ENCODE results near the gene AGTPBP1. TPM values are rescaled to one million over a fixed set of nuclear protein-coding genes. Genes with fewer than 3 reads are reported as not detected.

Gene AGTPBP1
- total and polyA plus RNA-seq, 2 experiments from 2014 or later: 31.4 to 58.0 TPM

DNA sequence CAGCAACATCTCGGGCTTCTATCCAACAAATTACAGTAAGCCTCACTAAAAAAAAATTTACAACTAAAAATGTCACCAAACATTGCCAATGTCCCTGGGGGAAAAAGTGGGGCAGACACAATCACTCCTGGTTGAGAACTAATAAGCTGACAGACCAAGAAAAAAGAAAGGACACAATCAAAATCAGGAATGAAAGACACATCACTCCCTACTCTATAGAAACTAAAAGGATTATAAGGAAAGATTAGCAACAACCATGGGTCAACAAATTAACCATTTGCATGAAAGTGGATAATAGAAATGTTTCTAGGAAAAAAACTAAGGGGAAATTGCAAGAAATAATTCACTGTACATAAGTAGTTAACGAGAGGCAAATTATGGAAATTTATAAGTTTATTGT, 53.4 kb downstream of the AGTPBP1 start (continued):
- TF ChIP-seq, protein P1, sequence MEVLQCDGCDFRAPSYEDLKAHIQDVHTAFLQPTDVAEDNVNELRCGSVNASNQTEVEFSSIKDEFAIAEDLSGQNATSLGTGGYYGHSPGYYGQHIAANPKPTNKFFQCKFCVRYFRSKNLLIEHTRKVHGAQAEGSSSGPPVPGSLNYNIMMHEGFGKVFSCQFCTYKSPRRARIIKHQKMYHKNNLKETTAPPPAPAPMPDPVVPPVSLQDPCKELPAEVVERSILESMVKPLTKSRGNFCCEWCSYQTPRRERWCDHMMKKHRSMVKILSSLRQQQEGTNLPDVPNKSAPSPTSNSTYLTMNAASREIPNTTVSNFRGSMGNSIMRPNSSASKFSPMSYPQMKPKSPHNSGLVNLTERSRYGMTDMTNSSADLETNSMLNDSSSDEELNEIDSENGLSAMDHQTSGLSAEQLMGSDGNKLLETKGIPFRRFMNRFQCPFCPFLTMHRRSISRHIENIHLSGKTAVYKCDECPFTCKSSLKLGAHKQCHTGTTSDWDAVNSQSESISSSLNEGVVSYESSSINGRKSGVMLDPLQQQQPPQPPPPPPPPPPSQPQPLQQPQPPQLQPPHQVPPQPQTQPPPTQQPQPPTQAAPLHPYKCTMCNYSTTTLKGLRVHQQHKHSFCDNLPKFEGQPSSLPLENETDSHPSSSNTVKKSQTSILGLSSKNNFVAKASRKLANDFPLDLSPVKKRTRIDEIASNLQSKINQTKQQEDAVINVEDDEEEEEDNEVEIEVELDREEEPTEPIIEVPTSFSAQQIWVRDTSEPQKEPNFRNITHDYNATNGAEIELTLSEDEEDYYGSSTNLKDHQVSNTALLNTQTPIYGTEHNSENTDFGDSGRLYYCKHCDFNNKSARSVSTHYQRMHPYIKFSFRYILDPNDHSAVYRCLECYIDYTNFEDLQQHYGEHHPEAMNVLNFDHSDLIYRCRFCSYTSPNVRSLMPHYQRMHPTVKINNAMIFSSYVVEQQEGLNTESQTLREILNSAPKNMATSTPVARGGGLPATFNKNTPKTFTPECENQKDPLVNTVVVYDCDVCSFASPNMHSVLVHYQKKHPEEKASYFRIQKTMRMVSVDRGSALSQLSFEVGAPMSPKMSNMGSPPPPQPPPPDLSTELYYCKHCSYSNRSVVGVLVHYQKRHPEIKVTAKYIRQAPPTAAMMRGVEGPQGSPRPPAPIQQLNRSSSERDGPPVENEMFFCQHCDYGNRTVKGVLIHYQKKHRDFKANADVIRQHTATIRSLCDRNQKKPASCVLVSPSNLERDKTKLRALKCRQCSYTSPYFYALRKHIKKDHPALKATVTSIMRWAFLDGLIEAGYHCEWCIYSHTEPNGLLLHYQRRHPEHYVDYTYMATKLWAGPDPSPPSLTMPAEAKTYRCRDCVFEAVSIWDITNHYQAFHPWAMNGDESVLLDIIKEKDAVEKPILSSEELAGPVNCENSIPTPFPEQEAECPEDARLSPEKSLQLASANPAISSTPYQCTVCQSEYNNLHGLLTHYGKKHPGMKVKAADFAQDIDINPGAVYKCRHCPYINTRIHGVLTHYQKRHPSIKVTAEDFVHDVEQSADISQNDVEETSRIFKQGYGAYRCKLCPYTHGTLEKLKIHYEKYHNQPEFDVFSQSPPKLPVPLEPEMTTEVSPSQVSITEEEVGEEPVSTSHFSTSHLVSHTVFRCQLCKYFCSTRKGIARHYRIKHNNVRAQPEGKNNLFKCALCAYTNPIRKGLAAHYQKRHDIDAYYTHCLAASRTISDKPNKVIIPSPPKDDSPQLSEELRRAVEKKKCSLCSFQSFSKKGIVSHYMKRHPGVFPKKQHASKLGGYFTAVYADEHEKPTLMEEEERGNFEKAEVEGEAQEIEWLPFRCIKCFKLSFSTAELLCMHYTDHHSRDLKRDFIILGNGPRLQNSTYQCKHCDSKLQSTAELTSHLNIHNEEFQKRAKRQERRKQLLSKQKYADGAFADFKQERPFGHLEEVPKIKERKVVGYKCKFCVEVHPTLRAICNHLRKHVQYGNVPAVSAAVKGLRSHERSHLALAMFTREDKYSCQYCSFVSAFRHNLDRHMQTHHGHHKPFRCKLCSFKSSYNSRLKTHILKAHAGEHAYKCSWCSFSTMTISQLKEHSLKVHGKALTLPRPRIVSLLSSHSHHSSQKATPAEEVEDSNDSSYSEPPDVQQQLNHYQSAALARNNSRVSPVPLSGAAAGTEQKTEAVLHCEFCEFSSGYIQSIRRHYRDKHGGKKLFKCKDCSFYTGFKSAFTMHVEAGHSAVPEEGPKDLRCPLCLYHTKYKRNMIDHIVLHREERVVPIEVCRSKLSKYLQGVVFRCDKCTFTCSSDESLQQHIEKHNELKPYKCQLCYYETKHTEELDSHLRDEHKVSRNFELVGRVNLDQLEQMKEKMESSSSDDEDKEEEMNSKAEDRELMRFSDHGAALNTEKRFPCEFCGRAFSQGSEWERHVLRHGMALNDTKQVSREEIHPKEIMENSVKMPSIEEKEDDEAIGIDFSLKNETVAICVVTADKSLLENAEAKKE (CRISPR knock-in tag; IDR thresholded peaks at IDR 0.05): no peak
- no peak for TF ChIP-seq JUNB (IDR thresholded peaks at IDR 0.05; ENCODE audit: unreplicated experiment)
- TF ChIP-seq POLR2AphosphoS5 (IDR thresholded peaks at IDR 0.05; ENCODE audit: low read depth): no peak

DNA sequence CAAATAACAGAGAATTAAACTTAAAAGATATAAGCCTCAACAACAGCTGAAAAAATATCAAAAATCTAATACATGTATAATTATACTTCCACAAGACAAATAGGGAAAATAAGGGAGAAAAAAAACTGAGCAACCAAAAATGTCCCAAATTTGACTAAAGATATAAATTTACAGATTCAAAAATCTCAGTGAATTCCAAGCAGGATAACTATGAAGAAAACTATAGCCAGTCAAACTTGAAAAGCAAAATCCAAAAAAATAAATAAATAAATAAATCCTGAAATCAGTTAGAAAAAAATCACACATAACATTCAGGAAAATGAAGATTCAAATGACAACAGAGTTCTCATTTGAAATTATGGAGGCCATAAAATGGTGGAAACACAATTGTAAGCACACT, 56.7 kb downstream of the AGTPBP1 start:
- Mint-ChIP-seq H3K4me3 (no peak overlapping the region), H3K4me1 (no peaks in the 10 kb centered on the region), H3K36me3 (ENCODE audit: low read depth) (peaks cover 13% of the 10 kb centered on the region), H3K27me3 (ENCODE audit: insufficient read depth, low read depth, poor library complexity) (no peaks in the 10 kb centered on the region), H3K9me3 (peaks cover under 1% of the 10 kb centered on the region; the same call in 1 of the 3 replicates), H3K27ac (no peak overlapping the region)
- H3K27ac ChIP-seq (ENCODE audit: low read depth): no peak overlapping the region
- no peaks in the 10 kb centered on the region for H3K27me3 ChIP-seq (ENCODE audit: insufficient read depth)
- no peaks in the 10 kb centered on the region for H3K4me1 ChIP-seq (ENCODE audit: insufficient read depth)
- no peak for ATAC-seq
- no peaks in the 10 kb centered on the region for H3K36me3 ChIP-seq (ENCODE audit: insufficient read depth)
- H3K4me3 ChIP-seq: no peak overlapping the region
- H2AFZ ChIP-seq: no peak overlapping the region
- no peaks in the 10 kb centered on the region for H3K9me2 ChIP-seq (ENCODE audit: insufficient read depth)
- H3F3A ChIP-seq (replicated peaks; ENCODE audit: low read depth): no peaks in the 10 kb centered on the region
- no peaks in the 10 kb centered on the region for H4K20me1 ChIP-seq (replicated peaks; ENCODE audit: insufficient read depth)
- peaks cover 10% of the 10 kb centered on the region; the same call in 1 of the 2 replicates for H3K79me2 ChIP-seq (replicated peaks; ENCODE audit: insufficient read depth)
- DNase-seq (ENCODE audit: low spot score): no peak
- no peak overlapping the region for H3K4me2 ChIP-seq
- TF ChIP-seq, protein P2, sequence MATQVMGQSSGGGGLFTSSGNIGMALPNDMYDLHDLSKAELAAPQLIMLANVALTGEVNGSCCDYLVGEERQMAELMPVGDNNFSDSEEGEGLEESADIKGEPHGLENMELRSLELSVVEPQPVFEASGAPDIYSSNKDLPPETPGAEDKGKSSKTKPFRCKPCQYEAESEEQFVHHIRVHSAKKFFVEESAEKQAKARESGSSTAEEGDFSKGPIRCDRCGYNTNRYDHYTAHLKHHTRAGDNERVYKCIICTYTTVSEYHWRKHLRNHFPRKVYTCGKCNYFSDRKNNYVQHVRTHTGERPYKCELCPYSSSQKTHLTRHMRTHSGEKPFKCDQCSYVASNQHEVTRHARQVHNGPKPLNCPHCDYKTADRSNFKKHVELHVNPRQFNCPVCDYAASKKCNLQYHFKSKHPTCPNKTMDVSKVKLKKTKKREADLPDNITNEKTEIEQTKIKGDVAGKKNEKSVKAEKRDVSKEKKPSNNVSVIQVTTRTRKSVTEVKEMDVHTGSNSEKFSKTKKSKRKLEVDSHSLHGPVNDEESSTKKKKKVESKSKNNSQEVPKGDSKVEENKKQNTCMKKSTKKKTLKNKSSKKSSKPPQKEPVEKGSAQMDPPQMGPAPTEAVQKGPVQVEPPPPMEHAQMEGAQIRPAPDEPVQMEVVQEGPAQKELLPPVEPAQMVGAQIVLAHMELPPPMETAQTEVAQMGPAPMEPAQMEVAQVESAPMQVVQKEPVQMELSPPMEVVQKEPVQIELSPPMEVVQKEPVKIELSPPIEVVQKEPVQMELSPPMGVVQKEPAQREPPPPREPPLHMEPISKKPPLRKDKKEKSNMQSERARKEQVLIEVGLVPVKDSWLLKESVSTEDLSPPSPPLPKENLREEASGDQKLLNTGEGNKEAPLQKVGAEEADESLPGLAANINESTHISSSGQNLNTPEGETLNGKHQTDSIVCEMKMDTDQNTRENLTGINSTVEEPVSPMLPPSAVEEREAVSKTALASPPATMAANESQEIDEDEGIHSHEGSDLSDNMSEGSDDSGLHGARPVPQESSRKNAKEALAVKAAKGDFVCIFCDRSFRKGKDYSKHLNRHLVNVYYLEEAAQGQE (IDR thresholded peaks at IDR 0.05; ENCODE audit: unreplicated experiment): no peak
- TF ChIP-seq JUNB (IDR thresholded peaks at IDR 0.05; ENCODE audit: unreplicated experiment): no peak
- no peak for TF ChIP-seq ZNF114 (CRISPR knock-in tag; IDR thresholded peaks at IDR 0.05)
- TF ChIP-seq NANOG (IDR thresholded peaks at IDR 0.05; ENCODE audit: borderline replicate concordance): no peak
- no peak for TF ChIP-seq EZH2phosphoT487 (IDR thresholded peaks at IDR 0.05; ENCODE audit: unreplicated experiment)
- TF ChIP-seq, protein P3, sequence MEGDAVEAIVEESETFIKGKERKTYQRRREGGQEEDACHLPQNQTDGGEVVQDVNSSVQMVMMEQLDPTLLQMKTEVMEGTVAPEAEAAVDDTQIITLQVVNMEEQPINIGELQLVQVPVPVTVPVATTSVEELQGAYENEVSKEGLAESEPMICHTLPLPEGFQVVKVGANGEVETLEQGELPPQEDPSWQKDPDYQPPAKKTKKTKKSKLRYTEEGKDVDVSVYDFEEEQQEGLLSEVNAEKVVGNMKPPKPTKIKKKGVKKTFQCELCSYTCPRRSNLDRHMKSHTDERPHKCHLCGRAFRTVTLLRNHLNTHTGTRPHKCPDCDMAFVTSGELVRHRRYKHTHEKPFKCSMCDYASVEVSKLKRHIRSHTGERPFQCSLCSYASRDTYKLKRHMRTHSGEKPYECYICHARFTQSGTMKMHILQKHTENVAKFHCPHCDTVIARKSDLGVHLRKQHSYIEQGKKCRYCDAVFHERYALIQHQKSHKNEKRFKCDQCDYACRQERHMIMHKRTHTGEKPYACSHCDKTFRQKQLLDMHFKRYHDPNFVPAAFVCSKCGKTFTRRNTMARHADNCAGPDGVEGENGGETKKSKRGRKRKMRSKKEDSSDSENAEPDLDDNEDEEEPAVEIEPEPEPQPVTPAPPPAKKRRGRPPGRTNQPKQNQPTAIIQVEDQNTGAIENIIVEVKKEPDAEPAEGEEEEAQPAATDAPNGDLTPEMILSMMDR (conservative IDR thresholded peaks at IDR 0.05; ENCODE audit: low read depth in 2 of 2): no peak
- TF ChIP-seq CREB1 (CRISPR knock-in tag; IDR thresholded peaks at IDR 0.05; ENCODE audit: low read depth): no peak
